HG02981 (cell line): ENCODE measurements around the gene KIF6.

Experiments used
- ATAC-seq: cut with Tn5 transposase; IDR thresholded peaks from one replicate; pipeline ENCODE4 v1.9.1; 2021; ENCODE audit warnings: mild to moderate bottlenecking, moderate library complexity; ENCODE audit not compliant: unreplicated experiment

KIF6 gene

DNA sequence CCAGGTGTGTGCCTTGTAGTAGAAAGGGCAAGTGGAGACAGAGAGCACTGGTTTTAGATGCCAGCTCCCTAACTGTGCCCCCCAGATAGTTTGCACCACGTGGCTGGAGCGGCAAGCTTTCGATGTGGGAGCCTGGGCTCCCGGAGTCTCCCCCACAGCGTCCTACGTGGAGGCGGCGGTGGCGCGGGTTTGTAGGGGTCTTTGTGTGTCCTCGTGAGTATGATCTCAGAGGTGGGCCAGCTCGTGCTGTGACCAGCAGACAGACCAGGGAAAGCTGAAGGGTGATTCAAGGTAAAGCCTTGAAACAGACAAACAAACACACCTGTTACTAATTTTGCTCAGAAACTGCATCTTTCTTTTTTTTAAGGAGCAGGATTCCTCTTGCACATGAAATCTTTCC is 397.1 kb downstream of the KIF6 start:
- no peak for ATAC-seq

DNA sequence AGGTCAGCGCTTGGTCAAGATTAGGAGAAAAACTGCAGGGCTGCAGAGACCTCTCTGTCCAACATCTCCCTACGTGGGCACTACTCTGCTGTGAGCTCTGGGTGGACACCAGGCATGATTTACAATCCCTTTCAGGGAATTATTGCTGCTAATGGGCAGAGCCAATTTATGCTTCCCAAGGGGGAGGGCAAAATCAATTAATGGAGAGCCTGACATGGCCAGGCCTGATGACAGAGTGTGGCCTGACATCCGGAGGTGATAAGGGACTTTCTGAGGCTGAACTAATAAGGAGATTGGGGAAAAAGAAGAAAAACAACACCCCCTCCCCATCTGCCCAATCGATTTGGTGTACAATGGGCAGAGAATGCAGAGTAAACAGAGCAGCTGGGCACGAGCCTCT is 397.7 kb downstream of the KIF6 start:
- ATAC-seq = no peak

DNA sequence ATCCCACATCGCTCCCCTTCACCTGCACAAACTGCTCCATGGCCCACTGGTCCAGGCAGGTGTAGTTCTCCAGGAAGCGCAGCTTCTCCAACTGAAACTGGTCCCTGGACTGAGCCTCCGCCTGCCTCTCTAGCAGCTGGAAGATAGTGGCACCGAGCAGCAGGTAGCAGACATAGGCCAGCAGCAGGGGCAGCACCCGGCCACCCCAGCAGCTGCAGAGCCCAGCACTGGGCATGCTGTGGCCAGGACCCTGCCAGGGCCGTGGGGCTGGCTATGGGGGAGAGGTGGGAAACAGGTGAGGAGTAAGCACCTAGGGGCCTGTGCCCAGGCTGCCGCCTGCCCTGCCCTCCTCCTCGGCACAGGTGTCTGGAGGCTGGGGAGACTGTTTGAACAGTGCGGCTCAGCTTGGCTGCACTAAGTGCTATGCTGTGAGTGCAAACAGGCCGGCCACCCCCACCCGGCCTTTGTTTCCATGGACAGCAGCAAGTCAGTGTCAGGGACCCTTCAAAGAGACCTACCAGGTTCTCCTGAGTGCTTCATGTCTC is 402.8 kb downstream of the KIF6 start, which contains the start of gene KCNK16:
TSS of gene KCNK16 (minus strand) at position 397 of the 545 bp plus-strand sequence. CDS start at position 235, 162 bp downstream.
- ATAC-seq = no peak

DNA sequence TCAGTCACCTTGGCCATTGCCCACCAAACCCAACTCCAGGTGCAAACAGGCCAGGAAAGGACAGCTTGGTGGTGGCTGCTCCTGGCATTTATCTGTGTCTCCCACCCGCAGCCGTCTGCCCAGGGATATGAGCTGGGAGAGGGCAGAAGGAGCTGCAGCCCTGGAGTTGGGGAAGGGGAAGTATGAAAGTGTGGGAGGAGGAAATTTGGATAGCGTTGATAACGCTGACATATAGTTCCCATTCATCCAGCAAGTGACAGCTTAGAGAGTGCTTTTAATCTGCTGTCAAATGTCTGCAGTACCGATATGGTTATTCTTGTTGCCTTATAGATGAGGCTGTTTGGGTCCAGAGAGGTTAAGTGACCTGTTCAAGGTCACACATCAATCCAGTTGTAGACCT is 403.4 kb downstream of the KIF6 start:
- no peak for ATAC-seq

DNA sequence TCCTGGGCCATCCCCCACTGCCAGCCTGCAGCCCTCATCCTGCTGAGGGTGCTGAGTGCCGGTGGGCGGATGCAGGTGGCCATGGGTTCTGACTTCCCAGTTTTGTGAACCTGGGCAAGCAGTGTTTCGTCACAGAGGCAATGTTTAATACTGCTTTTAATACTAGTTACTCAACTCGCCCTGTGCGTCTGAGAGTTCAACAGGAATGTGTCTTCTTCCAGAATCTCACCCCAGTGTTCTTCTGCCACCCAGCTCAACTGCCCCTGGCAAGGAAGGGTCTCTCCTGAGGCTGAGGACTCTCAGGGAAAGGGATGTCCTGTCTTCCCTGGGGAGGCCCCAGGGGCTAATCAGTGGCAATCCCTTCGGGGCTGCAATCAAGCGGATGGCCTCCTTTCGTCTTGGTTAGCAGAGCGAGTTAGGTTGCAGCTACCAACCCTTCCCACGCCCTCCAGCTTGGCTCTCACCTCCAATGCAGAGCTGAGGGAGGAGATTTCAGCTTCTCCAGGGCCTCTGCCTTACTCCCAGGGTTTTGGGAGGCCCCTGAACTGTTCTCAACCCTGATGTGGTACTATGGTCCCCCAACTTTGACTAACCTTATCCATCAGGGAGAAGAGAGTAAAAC is 404.7 kb downstream of the KIF6 start:
- no peak for ATAC-seq

DNA sequence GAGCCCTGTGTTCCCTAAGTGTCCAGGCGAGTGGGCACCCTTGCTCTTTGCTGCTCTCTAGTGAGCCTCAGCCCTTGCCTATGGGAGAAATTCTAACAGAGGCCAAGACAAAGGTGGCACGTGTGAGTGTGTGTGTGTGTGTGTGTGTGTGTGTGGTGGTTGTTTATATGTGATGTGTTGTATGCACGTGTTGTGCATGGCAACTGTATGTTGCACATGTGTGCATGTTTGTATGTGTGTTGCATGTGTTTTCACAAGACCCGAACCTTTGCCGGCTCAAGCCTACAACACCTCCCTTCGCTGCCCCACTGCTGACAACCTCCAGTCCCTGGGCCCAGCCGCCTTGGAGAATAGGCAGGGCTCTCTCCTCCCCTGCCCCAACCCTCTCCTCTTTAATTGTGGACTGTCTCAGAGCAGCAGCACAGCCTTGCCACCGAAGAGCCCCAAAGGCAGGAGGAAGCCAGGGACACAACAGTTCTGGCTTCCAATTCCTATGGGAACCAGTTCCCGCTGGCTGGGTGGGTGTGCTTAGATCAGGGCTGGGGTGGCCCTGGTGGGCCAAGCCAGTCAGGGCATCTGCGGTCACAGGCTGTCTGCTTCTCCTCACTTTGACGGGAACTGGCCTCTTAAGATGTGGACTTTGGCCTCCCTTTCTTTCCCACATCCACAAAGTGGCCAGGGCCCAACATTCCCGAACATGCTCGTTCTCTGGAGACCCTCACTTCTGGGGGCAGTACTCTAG is 405.4 kb downstream of the KIF6 start:
- ATAC-seq = no peak

DNA sequence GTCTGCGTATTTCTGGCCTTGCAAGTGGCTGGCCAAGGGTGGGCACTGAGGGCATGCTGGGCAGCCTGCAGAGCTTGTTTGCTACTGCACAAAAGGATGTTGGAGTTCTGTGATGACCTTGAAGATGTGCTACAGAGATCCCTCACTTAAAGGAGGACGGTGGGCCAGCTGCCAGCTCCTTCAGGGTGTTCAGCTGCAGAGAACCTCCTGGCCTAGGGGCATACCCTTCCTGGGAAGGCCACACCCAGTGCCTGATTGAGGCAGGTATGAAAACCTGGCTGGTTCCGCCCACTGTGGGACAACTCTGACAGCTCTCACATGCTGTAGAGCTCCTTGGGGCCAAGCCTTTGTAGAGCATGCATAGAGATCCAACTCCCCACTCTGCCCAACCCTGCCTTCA is 408.0 kb downstream of the KIF6 start:
- no peak for ATAC-seq

DNA sequence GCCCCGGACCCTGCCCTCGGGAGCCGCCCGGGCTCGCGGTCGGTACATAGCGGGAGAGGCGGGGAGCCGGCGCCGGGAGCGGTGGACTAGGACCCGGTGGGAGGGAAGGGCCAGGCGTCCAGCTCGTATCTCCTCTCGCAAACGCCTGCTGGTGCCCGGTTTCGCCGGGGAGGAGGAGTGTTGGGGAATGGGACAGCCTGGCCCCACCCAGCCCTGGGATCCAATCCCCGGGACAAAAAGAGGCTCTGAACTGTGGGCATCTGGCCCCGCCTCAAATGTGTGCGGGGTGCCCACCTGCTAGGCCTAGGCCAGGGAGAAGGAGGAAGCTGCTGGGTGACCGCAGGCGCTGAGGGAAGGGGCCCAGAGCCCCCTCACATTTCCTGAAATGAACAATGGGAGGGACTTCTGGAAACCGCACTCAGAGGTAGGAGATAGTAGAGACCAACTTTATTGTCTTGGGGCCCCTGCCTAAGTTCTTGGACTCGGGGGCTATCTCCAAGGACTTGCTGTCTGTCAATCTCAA is 410.9 kb downstream of the KIF6 start, which contains the start of gene KCNK17:
TSS of gene KCNK17 (minus strand) at position 147 of the 523 bp plus-strand sequence. CDS start at position 48, 99 bp downstream.
- ATAC-seq = no peak

DNA sequence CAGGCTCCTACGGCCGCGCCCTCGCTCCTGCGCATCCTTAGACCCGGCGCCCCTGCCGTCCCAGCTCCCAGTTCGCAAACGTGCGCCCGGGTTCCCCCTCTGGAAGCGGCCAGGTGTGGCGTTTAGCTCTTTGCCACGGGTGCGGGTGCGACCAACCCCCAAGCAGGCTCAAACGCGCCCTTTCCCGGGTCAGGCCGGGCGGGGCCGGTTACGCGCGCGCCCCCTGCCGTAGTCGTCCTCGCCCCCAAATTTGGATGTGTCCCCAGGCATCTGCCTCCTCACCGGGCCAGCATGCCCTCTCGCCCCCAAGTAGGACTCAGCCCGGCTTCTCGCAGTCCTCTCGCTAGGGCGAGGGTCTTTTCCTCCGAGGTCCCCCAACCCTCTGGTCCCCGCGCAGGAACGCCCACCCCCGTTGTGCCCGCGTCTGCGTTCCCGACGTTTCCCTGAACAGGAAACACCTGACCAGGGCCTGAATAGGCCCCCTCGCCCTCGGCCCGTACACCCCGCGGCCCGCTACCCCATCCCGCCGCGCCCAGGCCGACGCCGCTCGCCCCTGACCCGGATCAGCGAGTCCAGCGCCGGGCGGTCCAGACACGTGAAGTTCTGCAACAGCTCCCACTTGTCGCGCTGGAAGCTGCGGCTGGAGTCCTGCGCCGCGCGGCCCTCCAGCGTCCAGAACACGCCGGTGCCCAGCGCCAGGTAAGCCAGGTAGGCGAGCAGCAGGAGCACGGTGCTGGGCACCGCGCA is 411.5 kb downstream of the KIF6 start:
- ATAC-seq = no peak

DNA sequence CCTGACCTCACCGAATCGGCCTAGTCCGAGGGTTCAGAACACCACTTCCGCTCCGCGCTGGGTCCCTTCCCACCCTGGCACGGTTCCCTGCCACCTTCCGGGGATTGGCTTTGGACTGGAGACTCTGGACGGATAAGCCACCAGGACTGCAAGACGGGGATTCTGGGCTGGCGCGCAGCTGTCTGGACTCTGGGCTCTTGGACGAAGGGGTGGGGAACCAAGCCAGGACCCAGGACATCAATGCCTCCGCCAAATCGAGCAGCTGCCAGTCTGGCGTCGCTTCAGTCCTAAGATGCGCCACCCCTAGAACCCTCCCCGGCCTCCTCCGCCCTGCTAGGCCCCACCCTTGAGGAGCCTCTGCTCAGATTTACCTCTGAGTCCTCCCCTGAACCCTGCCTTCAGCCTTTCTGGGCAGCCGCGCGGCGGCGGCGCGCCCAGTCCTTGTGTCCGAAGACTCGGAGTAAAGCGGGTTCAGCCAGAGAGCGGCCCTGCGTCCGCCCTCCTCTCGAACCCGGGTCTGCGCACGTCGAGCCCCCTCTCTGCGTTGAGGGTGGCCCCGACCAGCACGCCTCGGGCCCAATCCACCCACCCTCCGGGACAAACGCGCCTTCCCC is 412.2 kb downstream of the KIF6 start:
- ATAC-seq = no peak

DNA sequence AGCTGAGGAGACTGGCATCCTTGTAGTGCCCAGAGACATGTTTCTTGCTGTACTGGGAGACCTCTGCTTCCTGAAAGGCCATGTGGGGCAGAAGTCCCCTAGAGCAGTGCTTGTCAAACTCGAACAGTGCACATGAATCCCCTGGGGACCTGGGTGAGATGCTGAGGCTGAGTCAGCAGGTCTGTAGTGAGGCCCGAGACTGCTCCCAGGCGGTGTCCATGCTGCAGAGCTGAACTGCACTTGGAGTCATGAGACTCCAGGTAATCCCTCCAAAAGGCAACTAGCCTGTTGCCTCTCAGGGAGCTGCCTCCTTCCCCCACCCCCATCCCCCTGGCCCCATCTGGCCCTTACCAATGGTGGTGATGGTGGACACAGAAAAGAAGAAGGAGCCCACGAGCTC is 414.7 kb downstream of the KIF6 start:
- no peak for ATAC-seq

DNA sequence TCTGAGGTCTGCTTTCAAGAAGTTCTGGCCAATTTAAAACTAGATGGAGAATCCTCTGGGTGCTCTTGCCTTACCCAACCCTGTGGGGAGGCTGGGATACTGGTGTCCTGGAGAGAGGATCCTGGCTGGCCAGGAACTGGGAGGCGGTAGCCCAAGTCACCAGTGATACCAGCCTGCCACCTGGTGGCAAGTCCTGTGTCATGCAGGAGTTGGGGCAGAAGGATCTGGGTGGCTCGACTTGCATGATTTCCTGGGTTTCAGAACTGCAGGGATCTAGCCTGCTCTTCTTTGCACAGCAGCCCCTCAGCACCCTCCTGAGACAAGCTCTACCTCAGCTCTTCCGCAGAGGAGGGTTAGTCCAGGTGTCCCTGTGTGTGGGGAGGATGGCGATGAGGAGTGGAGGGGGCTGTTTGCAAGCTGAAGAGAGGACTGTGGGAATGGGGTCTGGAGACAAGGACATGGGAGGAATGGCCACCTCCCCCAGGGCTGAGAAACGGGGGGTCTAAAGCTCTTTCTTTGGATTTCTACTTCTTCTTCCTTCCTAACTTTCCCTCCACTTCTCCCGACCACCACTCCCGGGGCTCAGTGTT is 415.2 kb downstream of the KIF6 start:
- ATAC-seq = no peak

DNA sequence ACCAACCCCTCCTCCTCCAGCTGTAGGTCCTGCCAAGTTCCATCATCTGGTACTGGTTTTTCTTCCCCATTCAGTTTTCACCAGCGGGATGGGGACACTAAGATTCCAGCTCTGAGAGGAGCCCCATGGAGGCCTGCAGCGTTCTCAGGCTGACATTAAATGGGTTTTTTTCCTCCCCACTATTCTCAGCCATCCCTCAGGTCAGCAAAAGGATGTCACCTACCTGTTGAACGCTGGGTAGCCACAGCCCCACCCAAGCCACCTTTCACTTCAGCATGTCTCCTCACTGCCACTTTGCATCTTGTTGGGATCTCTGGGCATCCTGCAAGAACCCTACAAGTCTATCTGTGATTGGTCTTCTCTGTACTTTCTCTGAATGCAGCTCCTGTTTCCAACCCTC is 417.7 kb downstream of the KIF6 start:
- no peak for ATAC-seq

DNA sequence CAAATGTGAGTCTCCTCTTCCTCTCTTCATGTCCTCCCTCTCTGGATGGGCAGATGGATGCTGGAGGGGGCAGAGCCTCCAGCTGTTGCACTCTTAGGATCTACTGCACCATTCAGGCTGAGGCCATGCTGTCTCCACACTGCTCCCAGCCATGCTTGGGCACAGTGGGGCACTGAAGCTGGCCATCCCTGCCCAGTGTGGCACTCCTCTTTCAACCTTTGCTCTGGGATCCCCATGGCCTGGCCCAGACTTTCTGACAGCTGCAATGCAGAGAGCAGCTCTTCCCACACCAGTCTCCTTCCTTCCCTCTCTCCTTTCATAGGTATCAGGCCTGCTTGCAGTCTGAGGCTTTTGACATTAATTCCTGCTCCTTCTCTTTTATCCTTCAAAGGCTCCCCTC is 420.3 kb downstream of the KIF6 start:
- ATAC-seq = no peak

DNA sequence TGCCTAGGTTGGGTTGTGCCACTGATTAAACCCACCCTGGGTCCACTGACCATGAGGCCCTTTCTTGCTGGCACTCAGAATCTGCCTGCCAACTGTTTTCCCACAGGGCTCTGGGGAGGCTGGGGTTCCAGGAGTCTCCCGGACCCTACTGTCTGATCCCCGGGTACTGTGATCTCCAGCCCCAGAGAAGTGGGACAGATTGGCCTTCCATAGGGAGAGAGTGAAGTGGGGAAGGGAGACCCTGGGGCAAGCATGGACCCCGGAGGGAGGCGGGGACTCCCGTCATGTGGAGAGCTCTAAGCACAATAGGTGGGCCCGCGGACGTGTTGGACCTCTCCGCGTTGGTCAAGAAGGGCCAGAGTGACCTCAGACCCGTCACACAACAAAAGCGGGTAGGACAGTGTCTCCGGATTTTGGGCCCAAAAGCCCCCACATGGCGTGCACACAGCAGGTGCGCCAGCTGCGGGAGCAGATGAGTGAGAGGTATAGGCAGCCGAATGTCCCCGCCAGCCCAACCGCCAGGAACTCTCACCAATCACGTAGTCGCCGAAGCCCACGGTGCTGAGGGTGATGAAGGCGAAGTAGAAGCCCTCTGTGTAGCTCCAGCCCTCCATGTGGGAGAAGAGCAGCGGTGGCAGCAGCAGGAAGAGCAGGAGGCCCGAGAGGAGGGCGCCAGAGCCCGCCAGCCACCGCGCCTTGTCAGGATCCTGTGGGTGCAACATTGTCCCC is 421.6 kb downstream of the KIF6 start:
- no peak for ATAC-seq

DNA sequence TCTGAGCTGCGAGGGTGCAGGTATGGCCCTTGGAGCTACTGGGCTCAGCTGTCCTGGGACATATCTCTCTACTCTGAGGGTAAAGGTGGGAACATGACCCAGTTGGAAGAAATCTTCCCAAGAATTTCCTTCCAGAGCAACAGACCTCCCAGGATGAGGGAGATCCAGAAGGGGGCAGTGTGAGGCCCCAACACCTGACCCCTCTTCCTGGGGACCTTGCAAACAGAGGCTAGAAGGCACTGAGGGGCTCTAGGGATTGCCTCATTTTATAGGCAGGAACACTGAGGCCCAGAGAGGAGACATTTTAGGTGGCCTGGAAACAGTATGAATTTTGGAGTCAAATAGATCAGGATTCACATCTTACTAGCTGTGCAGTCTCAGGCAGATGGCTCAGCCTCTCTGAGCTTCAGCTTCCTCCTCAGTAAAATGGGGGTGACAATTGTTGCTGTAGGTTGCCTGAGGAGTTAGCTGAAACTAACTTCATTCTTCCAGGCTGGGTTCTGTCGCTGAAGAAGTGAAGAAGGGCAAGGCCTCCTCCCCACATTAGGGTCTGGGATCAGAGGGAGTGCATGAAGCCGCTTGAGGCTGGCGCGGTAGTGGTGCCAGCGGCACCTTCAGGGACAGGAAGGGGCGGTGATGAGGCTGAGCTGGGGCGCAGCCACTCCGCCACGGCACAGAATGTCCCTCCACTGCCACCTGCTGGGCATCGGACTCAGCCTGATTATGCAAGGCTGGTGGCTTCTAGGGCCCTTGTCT is 422.4 kb downstream of the KIF6 start:
- peak; percentile 70 for ATAC-seq

DNA sequence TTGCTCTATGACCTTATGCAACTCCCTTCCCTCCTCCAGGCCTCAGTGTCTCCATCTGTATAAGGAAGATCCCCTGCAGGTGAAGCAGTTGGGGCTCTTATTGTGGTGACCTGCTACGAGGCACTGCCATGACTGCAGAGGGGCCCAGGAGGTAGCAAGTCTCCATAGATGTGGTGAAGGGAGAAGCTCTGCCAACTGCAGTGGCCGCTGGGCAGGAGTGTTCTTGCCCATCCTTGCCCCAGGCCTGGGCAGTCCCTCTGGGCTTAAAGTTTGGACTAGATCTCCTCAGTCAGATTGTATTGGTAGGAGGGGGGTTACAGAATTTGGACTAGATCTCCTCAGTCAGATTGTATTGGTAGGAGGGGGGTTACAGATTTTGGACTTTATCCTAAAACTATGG is 423.2 kb downstream of the KIF6 start:
- ATAC-seq = no peak

DNA sequence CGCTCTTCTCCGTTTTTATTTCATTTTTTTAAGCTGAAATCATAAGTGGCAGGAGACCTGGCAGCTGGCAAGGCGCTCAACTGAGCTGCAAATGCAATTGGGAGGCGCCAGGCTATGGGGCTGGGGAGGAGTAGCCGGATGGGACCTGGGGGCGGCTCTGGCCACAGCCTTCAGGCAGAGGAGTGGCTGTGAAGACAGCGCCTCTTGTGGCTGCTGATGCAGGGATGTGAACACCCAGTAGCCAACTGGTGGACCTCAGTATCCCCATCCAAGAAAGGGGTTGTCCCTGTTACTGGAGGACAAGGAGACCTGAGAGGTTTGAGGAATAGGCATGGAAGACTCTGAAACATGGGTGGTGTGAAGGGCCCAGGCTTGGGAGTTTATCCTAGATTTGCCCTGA is 423.6 kb downstream of the KIF6 start:
- no peak for ATAC-seq

DNA sequence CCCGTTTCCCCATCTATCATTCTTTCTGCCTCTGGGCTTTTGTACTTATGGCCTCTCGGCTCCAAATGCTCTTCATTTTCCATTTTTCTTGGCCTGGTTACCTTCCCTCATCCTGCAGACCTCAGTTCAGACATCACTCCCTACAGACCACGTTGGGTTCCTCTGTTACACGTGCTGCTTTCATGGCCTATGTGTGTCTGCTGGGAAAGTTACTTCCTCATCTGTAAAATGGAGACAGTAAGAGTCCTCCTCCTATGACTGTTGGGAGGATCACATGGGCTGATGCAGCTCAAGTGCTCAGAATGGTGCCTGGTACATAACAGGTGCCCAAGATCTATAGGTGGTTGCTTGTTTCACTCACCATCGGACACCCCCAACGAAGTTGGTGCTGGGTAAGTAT is 424.5 kb downstream of the KIF6 start:
- ATAC-seq = no peak
